ENCODE results near the gene SLITRK2. TPM values are rescaled to one million over a fixed set of nuclear protein-coding genes. Genes with fewer than 3 reads are reported as not detected.

SLITRK2 gene
- not detected in 2 replicates for total RNA-seq (2013; cell fraction: nucleolus; rRNA removed)
- total RNA-seq (2014; rRNA removed) (not detected in 2 replicates), total RNA-seq (2014; rRNA removed; fragmentation: Illumina TruSeq; extraction: Trizol) (not detected in 2 replicates), total RNA-seq (2021) (not detected in 2 replicates), polyA plus RNA-seq (2011; rRNA removed) (0.01 TPM in 1 of 2 replicates, not detected in the other), polyA plus RNA-seq (2014; fragmentation: Illumina TruSeq; extraction: Trizol) (not detected in 2 replicates), polyA plus RNA-seq (2014; fragmentation: Nextera tagmentation; extraction: Ambion mirVana) (not detected), polyA plus RNA-seq (2014; rRNA removed) (not detected in 2 replicates), polyA plus RNA-seq (2016; fragmentation: Nextera tagmentation; extraction: Ambion mirVana) (not detected), polyA minus RNA-seq (2011; rRNA and poly(A)+ RNA removed) (not detected in 2 replicates), Bru-seq, nascent RNA (not detected), BruChase-seq, experiment 1, labeled RNA remaining after a 6-hour chase (not detected), BruChase-seq, experiment 2, labeled RNA remaining after a 2-hour chase (not detected)
- polyA plus RNA-seq (2011; ENCODE audit: low read depth): not detected
- not detected in 2 replicates for polyA plus RNA-seq (2011; cell fraction: cytosol; rRNA removed)
- not detected in 2 replicates for polyA plus RNA-seq (2011; cell fraction: nucleus; rRNA removed)
- not detected in 2 replicates for polyA plus RNA-seq (2012)
- not detected in 2 replicates for polyA minus RNA-seq (2011; cell fraction: cytosol; rRNA and poly(A)+ RNA removed)
- not detected in 2 replicates for polyA minus RNA-seq (2011; cell fraction: nucleus; rRNA and poly(A)+ RNA removed)
- long read RNA-seq, experiment 1: 0 reads
- long read RNA-seq, experiment 2: 0 reads

GRCh38 chrX:145817331-145818185 is at the start of gene SLITRK2:
TSS of gene SLITRK2 (plus strand) at chrX:145817829. CDS start at chrX:145822426, 4,597 bp downstream.
- H3K27me3 ChIP-seq (replicated peaks in 1 of 2; ENCODE audit: control insufficient read depth in 2 of 2, insufficient read depth in 2 of 2, low read length in 1 of 2): no peaks in the 10 kb centered on the region
- H3K4me2 ChIP-seq (ENCODE audit: control insufficient read depth, insufficient read depth): no peak within 1 kb of the TSS
- WGBS (ENCODE audit: insufficient coverage, insufficient replicate concordance, low lambda C conversion rate, missing lambda C conversion rate): 53% methylated on average over 34 of the region's 60 CpGs
- H3K79me2 ChIP-seq (ENCODE audit: control insufficient read depth, insufficient read depth, low read length): no peaks in the 10 kb centered on the region
- ChIA-PET POLR2A (no interaction called here), RAD21 (ENCODE audit: unreplicated experiment) (no interaction called here), SMC1A (ENCODE audit: uncharacterized antibody, unreplicated experiment) (no interaction called here), CTCF (no interaction called here)
- no peak for TF ChIP-seq ZBTB40 (IDR thresholded peaks at IDR 0.05; ENCODE audit: borderline replicate concordance)
- TF ChIP-seq NFIC (IDR thresholded peaks at IDR 0.05; ENCODE audit: low read depth, low read length): no peak
- TF ChIP-seq TCF7 (IDR thresholded peaks at IDR 0.05; ENCODE audit: borderline replicate concordance): no peak
- TF ChIP-seq CREM (IDR thresholded peaks at IDR 0.05; ENCODE audit: low read depth): no peak
- no peak for TF ChIP-seq USF1 (IDR thresholded peaks at IDR 0.05; ENCODE audit: borderline replicate concordance, extremely low read length, insufficient read depth, low read depth, low read length)
- no peak for TF ChIP-seq MXI1 (IDR thresholded peaks at IDR 0.05; ENCODE audit: low read depth, low read length)
- TF ChIP-seq KLF5 (IDR thresholded peaks at IDR 0.05; ENCODE audit: partially characterized antibody): no peak
- TF ChIP-seq ZNF24 (IDR thresholded peaks at IDR 0.05): no peak
- no TSS peak for BruUV-seq (replicated peaks)
- no peak within 1 kb of the TSS for H2AFZ ChIP-seq (ENCODE audit: control insufficient read depth, low read depth, low read length)
- no peak within 1 kb of the TSS for H3K27ac ChIP-seq (ENCODE audit: control insufficient read depth, insufficient read depth)
- no peak for ATAC-seq
- H3K36me3 ChIP-seq (ENCODE audit: control insufficient read depth in 2 of 2, insufficient read depth in 2 of 2, low read length in 1 of 2): no peaks in the 10 kb centered on the region
- intact Hi-C loops (cut with micrococcal nuclease; ENCODE audit: unreplicated experiment): no loop called here
- FAIRE-seq: no peak
- no peaks in the 10 kb centered on the region for H4K20me1 ChIP-seq (ENCODE audit: control insufficient read depth, insufficient read depth)
- H3K9ac ChIP-seq (ENCODE audit: control insufficient read depth, insufficient read depth, low read length): no peak within 1 kb of the TSS
- no peaks in the 10 kb centered on the region for H3K4me1 ChIP-seq (ENCODE audit: control insufficient read depth, insufficient read depth, low read length)
- no peak within 1 kb of the TSS for H3K4me3 ChIP-seq
- no peaks in the 10 kb centered on the region; the same call in 2 of the 3 replicates for H3K9me3 ChIP-seq (replicated peaks; ENCODE audit: control insufficient read depth, insufficient read depth, low read length)
- in situ Hi-C loops (cut with MboI): no loop called here
- DNase-seq (ENCODE audit: low read depth, low spot score): no peak
